ENCODE data around the gene FBN2.

GRCh38 chr5:128586848-128587247 lies 48.8 kb upstream of the FBN2 start:
- TF ChIP-seq POLR2A (IDR thresholded peaks at IDR 0.05) (no peak), CTCF (IDR thresholded peaks at IDR 0.05) (no peak), EP300 (IDR thresholded peaks at IDR 0.05) (no peak), POLR2AphosphoS5 (IDR thresholded peaks at IDR 0.05) (no peak)
